Natural killer cell treated with Interleukin-12 subunit alpha and Interleukin-12 subunit beta and Interleukin-15 and Interleukin-18, amount 100 ng/mL, for 72 hours (primary cell): ENCODE data around the gene NRXN3. TPM values are rescaled to one million over a fixed set of nuclear protein-coding genes. Genes with fewer than 3 reads are reported as not detected.

Experiments
- ATAC-seq, 2 donors: fragments of 150-1000 bp; cut with Tn5 transposase in 1 of 2; sonication (Bioruptor Pico), chemical (Tn5 transposase) in 1 of 2; 2 replicates each; pipeline ENCODE4 v1.10.0; 2021
- DNase-seq: peaks from one replicate; pipeline ENCODE4 v3.0.0; 2022; ENCODE audit warnings: low spot score
- H3K27ac Mint-ChIP-seq, 2 donors: 1 replicate in 1 of 2; 2 replicates in 1 of 2; pipeline ENCODE4 v1.8.0; 2022; ENCODE audit warnings: mixed read lengths in 2 of 2, mild to moderate bottlenecking in 1 of 2, moderate library complexity in 1 of 2
- H3K27me3 Mint-ChIP-seq, 2 donors: 1 replicate in 1 of 2; 2 replicates in 1 of 2; pipeline ENCODE4 v1.8.0; 2022; ENCODE audit warnings: mixed read lengths in 2 of 2
- H3K36me3 Mint-ChIP-seq: one replicate; pipeline ENCODE4 v1.8.0; 2022; ENCODE audit warnings: mixed read lengths
- H3K4me1 Mint-ChIP-seq, 2 donors: 1 replicate in 1 of 2; 2 replicates in 1 of 2; pipeline ENCODE4 v1.8.0; 2022; ENCODE audit warnings: low read depth in 2 of 2, mixed read lengths in 2 of 2, mild to moderate bottlenecking in 1 of 2
- H3K4me3 Mint-ChIP-seq: one replicate; pipeline ENCODE4 v1.8.0; 2022; ENCODE audit warnings: mixed read lengths
- H3K9me3 Mint-ChIP-seq: 2 replicates; pipeline ENCODE4 v1.8.0; 2022; ENCODE audit warnings: mixed read lengths
- total RNA-seq, 2 donors: library from RNA; stranded (reverse); gene quantifications; one replicate each; pipeline ENCODE4 v1.2.3, GENCODE V29; 2022

NRXN3 gene
- total RNA-seq, 2 donors from 2014 or later, result not detected

DNA sequence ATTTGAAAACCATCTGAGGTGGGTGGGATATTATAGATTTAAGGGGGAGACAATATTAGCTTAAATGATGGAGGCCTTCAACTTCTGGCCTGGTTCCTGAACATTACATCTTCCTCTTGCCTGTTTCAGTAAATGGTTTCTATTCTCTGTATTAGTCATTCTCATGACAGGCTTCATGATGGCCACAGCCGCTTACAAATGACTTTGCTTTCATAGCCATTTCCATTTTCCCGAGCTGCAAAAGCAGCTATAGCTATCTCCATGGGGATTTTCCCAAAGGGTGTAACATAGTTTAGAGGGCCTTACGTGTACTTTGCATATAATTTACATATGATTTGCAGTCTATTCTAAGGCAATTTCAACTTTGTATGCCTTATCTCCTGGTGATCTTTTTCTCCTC lies 121.8 kb downstream of the NRXN3 start:
- H3K36me3 Mint-ChIP-seq, result no peaks in the 10 kb centered on the region
- peaks cover 10 to 12% of the 10 kb centered on the region in 2 donors for H3K27me3 Mint-ChIP-seq
- no peaks in the 10 kb centered on the region for H3K9me3 Mint-ChIP-seq
- DNase-seq, result no peak
- ATAC-seq, result no peak
- no peak overlapping the region for H3K4me3 Mint-ChIP-seq
- H3K27ac Mint-ChIP-seq, result no peak overlapping the region
- H3K4me1 Mint-ChIP-seq, result no peaks in the 10 kb centered on the region

DNA sequence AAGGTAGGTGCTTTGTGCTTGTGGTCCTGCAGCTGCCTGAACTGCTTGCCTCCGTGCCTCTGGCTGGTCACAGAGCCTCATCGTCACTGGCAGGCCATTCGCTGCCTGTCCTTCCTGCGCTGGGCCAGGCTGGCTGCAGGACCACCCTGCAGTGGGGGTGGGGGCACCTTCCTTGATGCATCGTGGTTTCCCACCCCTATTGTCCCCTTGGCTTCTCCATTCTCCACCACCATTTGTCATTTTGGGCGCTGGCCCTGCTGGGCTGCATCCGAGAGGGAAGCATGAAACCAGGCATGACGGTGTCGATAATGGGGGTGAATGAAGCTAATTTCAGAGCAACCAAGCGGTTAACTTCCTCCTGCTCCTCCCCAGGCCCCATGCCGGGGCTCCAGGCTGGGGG lies 127.7 kb downstream of the NRXN3 start:
- no peaks in the 10 kb centered on the region for H3K36me3 Mint-ChIP-seq
- no peak overlapping the region for H3K27ac Mint-ChIP-seq
- DNase-seq (no peak), ATAC-seq (no peak)
- H3K27me3 Mint-ChIP-seq, result peaks cover 29 to 41% of the 10 kb centered on the region in 2 donors
- no peak overlapping the region for H3K4me3 Mint-ChIP-seq
- no peaks in the 10 kb centered on the region for H3K9me3 Mint-ChIP-seq
- H3K4me1 Mint-ChIP-seq, result no peaks in the 10 kb centered on the region

DNA sequence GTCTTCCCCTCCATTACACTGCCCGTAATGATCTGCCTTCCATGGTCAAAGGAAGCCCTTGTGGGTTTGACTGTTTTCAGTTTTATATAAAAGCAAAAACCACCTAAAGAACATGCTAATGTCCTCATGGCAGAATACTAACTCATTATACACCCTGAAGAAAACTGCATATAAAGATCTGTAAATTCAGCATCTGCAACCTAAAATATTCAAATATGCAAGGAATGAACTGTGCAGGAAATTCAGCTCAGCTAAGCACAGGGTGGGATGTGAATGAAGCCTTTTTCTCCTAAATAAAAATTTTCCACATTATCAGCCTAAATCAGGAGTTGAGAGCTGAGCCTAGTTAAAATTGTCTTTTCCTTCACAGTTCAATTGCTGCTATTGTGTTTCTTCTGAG lies 128.1 kb downstream of the NRXN3 start:
- H3K27ac Mint-ChIP-seq, result no peak overlapping the region
- no peaks in the 10 kb centered on the region for H3K36me3 Mint-ChIP-seq
- DNase-seq (no peak), ATAC-seq (no peak)
- H3K9me3 Mint-ChIP-seq, result no peaks in the 10 kb centered on the region
- no peak overlapping the region for H3K4me3 Mint-ChIP-seq
- peaks cover 29 to 43% of the 10 kb centered on the region in 2 donors for H3K27me3 Mint-ChIP-seq
- H3K4me1 Mint-ChIP-seq, result no peaks in the 10 kb centered on the region

DNA sequence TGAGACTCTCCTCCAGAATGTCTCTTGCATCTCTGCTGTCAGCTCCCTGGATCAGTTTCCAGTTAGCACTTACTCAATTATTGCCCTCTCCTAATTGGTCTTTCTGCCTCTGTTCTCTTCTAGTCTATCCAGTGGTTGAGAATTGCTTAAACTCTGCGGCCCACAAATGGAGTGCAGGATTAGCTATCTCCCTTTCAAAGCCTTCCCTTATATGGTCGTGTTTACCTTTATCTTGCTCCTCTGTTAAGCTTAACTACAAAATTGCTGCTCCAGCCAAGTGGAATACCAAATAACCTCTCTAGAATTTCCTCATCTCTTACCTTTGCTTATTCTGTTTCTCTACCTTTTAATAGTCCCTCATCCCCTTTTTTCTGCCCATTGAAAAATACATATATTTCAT lies 132.7 kb downstream of the NRXN3 start:
- peaks cover 25 to 40% of the 10 kb centered on the region in 2 donors for H3K27me3 Mint-ChIP-seq
- no peak overlapping the region for H3K27ac Mint-ChIP-seq
- no peaks in the 10 kb centered on the region for H3K9me3 Mint-ChIP-seq
- no peaks in the 10 kb centered on the region for H3K4me1 Mint-ChIP-seq
- ATAC-seq (no peak), DNase-seq (no peak)
- H3K36me3 Mint-ChIP-seq, result no peaks in the 10 kb centered on the region
- H3K4me3 Mint-ChIP-seq, result no peak overlapping the region

DNA sequence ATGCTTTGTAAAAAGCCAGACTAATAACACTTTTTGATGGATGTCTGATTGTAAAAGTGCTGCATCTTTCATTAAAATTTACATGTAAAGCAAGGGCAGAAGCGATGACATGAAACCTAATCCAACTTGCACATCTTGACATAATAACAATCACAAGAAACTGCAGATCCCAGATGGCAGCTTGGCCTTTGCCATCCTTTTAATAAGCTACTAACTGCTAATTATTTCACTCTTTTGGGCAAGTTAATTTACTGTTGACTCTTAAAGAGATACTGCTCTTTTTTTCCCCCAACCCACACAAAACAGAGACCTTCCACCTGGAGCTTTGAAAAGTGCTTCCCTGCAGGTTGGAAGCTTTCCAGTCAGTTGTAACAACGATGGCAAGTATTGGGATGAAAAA lies 137.5 kb downstream of the NRXN3 start:
- no peaks in the 10 kb centered on the region for H3K4me1 Mint-ChIP-seq
- DNase-seq (no peak), ATAC-seq (no peak)
- peaks cover 11 to 13% of the 10 kb centered on the region in 2 donors for H3K27me3 Mint-ChIP-seq
- no peak overlapping the region for H3K4me3 Mint-ChIP-seq
- H3K27ac Mint-ChIP-seq, result no peak overlapping the region
- no peaks in the 10 kb centered on the region for H3K9me3 Mint-ChIP-seq
- H3K36me3 Mint-ChIP-seq, result no peaks in the 10 kb centered on the region

DNA sequence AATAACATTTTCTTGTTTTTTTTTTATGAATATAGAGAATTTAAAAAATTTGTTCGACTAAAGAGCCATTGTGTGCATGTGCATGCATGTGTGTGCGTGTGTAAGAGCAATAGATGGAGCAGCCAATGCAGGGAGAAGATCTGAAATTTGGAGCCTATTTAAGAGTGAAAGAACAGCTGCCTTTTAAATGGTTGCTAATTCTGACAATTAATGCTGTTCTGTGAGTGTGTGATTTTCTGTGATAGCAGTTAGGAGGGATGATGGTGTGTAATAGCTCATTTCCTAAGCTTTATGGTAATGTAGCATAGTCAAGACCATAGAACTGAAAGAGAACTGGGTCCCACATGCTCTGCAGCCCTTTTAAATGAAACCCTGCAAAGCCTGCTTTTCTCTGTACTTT lies 137.9 kb downstream of the NRXN3 start:
- no peaks in the 10 kb centered on the region for H3K36me3 Mint-ChIP-seq
- ATAC-seq (no peak), DNase-seq (no peak)
- H3K27me3 Mint-ChIP-seq, result peaks cover 7 to 9% of the 10 kb centered on the region in 2 donors
- no peaks in the 10 kb centered on the region for H3K4me1 Mint-ChIP-seq
- H3K4me3 Mint-ChIP-seq, result no peak overlapping the region
- H3K27ac Mint-ChIP-seq, result no peak overlapping the region
- H3K9me3 Mint-ChIP-seq, result no peaks in the 10 kb centered on the region

DNA sequence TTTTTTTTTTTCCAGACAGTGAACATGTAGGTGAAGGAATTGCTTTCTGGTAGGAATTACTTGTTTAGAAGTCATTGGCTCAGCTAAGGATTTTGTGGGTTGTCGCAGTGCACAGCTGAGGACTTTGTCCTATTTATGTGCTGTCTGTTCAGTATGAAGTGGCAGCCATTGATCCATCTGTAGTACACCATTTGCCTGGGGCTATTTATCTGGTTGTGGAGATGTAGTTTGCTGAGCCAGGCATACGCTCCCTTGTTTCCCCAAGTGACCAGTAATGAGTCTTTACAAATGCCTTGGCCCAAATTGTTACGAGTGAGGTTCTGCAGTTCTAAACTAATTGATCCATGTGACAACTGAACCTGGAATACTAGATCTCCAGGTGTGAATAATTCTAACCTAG lies 140.1 kb downstream of the NRXN3 start:
- no peaks in the 10 kb centered on the region for H3K4me1 Mint-ChIP-seq
- H3K9me3 Mint-ChIP-seq, result no peaks in the 10 kb centered on the region
- peaks cover 0 to 5% of the 10 kb centered on the region in 2 donors for H3K27me3 Mint-ChIP-seq
- DNase-seq (no peak), ATAC-seq (no peak)
- no peak overlapping the region for H3K27ac Mint-ChIP-seq
- H3K36me3 Mint-ChIP-seq, result no peaks in the 10 kb centered on the region
- H3K4me3 Mint-ChIP-seq, result no peak overlapping the region

DNA sequence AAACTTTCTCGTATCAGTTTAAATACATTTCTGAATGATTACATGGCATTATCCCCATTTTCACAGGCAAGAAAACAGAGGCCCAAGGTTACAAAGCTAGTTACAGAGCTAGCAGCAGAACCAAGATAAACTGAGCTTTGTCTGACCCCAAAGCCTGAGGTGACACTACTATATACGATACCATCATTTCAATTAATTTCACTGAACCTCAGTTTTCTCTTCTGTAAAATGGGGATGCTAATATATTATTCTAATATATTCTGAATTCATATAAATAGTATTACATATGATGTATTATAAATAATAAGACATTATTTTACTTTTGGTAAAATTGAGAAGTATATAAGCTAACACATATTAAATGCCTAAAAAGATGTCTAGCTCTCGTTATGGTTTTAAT lies 143.3 kb downstream of the NRXN3 start:
- no peaks in the 10 kb centered on the region for H3K9me3 Mint-ChIP-seq
- H3K4me1 Mint-ChIP-seq, result no peaks in the 10 kb centered on the region
- H3K27ac Mint-ChIP-seq, result no peak overlapping the region

DNA sequence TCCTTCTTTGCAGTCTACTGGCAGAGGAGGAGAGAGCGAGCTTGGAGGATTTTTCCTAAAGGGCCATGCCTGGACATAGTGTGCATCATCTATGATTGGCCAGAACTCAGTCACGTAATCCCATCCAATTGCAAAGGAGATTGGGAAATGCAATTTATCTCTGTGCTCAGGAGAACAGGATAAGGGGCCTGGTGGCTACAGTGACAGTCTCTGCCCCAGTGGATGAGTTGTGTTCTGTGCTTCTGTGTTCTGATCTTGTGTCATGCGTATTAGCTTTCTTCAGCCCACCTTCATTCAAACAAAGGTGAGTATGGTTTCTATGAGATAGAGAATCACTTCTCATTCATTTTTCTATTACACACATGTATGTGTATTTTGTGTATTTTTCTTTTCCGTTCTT lies 144.3 kb downstream of the NRXN3 start:
- Mint-ChIP-seq H3K27me3 (peaks cover 8 to 14% of the 10 kb centered on the region in 2 donors), H3K4me3 (no peak overlapping the region), H3K36me3 (no peaks in the 10 kb centered on the region), H3K27ac (no peak overlapping the region), H3K4me1 (no peaks in the 10 kb centered on the region), H3K9me3 (no peaks in the 10 kb centered on the region)
- no peak for ATAC-seq
- no peak for DNase-seq

More for the DNA sequence above, 143.3 kb downstream of the NRXN3 start:
- DNase-seq, result no peak
- H3K36me3 Mint-ChIP-seq, result no peaks in the 10 kb centered on the region
- no peak overlapping the region for H3K4me3 Mint-ChIP-seq
- H3K27me3 Mint-ChIP-seq, result peaks cover 8 to 14% of the 10 kb centered on the region in 2 donors
- no peak for ATAC-seq

DNA sequence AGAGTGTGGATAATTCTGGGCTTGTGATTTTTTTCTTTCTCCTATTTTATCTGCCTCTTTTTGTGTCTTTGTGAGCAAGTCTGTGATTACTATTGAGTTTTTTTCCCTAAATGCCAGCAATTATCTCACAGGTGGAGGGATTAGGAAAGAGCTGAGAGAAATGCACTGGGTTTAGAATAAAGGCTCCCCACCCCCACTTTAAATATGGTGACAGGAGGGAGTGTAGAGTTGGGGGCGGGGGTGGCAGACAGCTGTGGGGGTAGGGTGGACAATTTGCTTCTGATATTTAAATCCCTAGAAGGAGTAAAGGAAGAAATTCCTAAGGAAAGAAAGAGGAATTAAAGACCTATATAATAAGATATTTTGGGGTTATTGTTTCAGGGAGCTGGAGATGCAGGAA lies 145.9 kb downstream of the NRXN3 start:
- Mint-ChIP-seq H3K27me3 (peaks cover 11 to 26% of the 10 kb centered on the region in 2 donors), H3K4me1 (no peaks in the 10 kb centered on the region)

DNA sequence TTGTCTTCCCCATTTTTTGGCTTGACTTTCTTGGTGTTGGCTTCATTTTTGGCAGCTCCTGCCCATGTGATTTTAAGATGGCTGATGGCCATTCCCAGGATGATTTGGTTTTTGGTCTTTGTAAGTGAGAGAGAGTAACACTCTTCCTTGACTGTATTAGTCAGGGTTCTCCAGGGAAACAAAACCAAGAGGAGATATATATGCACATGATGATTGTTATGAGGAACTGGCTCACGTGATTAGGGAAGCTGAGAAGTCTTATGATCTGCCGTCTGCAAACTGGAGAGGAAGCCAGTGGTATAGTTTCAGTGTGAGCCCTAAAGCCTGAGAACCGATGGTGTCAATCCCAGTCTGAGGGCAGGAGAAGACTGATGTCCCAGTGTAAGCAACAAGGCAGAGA lies 146.6 kb downstream of the NRXN3 start:
- Mint-ChIP-seq H3K9me3 (no peaks in the 10 kb centered on the region), H3K4me1 (no peaks in the 10 kb centered on the region), H3K27me3 (peaks cover 13 to 33% of the 10 kb centered on the region in 2 donors), H3K27ac (no peak overlapping the region), H3K36me3 (no peaks in the 10 kb centered on the region), H3K4me3 (no peak overlapping the region)
- DNase-seq (no peak), ATAC-seq (no peak)

More for the DNA sequence above, 145.9 kb downstream of the NRXN3 start:
- H3K9me3 Mint-ChIP-seq, result no peaks in the 10 kb centered on the region
- no peak for ATAC-seq
- H3K27ac Mint-ChIP-seq, result no peak overlapping the region
- no peak overlapping the region for H3K4me3 Mint-ChIP-seq
- DNase-seq, result no peak
- no peaks in the 10 kb centered on the region for H3K36me3 Mint-ChIP-seq

DNA sequence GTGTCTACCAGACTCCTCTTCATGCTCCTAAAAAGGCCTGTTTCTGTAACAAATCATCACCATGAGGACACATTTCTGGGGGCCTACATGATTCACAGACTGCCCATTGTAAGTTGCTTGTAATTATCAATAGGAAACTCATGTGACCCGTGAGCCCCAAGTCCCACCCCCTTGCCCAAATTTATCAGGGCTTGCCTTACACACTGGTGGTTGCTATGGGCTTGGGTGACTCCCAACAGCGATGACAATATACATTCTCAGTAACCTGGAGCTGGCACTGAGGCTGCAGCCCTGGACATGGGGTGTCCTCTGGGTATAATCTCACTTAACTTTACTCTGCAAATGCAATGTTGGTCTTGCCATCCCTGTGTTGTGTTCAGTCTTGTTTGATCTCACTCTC lies 149.2 kb downstream of the NRXN3 start:
- ATAC-seq (no peak), DNase-seq (no peak)
- Mint-ChIP-seq H3K27me3 (peaks cover 13 to 39% of the 10 kb centered on the region in 2 donors), H3K36me3 (no peaks in the 10 kb centered on the region), H3K9me3 (no peaks in the 10 kb centered on the region), H3K4me3 (no peak overlapping the region), H3K4me1 (peaks cover 0 to 3% of the 10 kb centered on the region in 2 donors), H3K27ac (no peak overlapping the region)

DNA sequence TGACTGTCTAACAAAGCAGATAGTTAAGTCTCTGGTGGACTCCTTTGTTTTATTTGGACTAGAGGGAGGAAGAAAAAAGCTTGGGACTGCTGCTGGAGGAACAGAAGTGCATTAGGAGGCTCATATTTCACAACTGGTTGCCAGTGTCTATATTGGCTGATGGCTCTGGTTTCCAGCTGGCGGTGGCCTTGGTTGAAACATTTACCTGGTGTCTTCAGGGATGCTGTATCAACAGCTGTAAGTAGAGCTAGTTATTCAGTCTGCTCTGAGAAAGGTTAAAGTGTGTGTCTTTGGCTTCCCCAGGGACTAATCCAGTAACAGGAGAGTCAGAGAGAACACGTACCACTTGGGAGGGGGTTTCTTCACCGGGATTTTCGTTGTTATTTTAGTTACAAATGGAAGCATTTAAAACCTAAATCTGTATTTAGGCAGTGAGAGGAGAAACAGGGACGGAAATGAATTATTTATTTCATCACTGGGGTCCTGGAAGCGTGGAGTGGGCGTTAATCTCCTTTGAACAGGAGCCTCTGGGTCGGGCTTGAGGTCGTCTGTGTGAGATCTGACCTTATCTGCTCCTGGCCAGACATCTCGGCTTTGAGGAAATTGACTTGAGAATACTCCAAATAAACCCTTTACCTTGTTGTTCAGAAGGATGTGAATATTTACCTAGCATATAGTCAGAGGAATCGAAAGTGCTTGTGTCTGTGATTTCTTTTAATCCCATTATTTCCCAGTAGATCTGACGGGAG lies 149.9 kb downstream of the NRXN3 start:
- no peaks in the 10 kb centered on the region for H3K36me3 Mint-ChIP-seq

DNA sequence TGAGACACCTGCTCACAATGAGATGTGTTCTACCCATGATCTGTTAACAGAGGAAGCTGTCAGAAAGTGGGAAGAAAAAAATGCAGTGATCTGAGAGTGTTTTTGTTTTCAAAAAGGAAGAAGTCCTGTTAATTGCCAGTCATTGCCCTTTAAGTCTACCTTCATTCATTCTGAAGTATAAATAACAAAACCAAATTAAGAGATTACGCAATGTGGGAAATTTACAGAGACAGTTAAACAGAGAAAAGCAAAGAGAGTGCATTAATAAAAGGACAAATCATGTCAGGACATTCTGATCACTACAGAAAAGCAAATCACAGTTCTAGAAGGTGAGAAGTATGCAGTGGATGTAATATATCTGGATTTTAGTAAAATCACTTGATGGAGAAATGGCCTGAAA lies 154.2 kb downstream of the NRXN3 start:
- H3K9me3 Mint-ChIP-seq, result no peaks in the 10 kb centered on the region
- H3K27me3 Mint-ChIP-seq, result peaks cover 22 to 39% of the 10 kb centered on the region in 2 donors
- H3K36me3 Mint-ChIP-seq, result no peaks in the 10 kb centered on the region
- H3K4me3 Mint-ChIP-seq, result no peak overlapping the region
- ATAC-seq (no peak), DNase-seq (no peak)
- no peak overlapping the region for H3K27ac Mint-ChIP-seq
- H3K4me1 Mint-ChIP-seq, result peaks cover 0 to 4% of the 10 kb centered on the region in 2 donors

More for the DNA sequence above, 149.9 kb downstream of the NRXN3 start:
- Mint-ChIP-seq H3K27me3 (peaks cover 17 to 45% of the 10 kb centered on the region in 2 donors), H3K4me3 (no peak overlapping the region), H3K4me1 (peaks cover 0 to 4% of the 10 kb centered on the region in 2 donors), H3K9me3 (no peaks in the 10 kb centered on the region), H3K27ac (no peak overlapping the region)
- DNase-seq (no peak), ATAC-seq (no peak)

DNA sequence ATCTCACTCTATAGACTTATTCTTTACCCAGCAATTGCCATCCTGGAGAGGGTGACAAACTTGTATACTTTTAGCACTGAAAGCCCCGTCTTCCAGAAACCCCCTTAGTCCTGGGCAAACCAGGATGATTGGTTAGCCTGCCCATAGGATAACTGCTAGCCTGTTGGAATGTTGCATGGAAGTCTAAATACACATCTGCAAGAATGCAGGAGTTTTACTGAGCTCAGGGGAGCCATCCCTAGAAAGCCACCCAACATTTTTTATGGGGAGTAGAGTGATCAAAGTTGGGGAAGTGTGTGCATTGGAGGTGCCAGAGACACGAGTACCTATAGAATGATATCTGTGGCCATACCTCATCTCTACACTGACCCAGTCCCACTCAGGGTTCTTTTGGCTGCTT lies 155.7 kb downstream of the NRXN3 start:
- no peak for DNase-seq
- Mint-ChIP-seq H3K27me3 (peaks cover 15 to 29% of the 10 kb centered on the region in 2 donors), H3K9me3 (no peaks in the 10 kb centered on the region), H3K4me1 (peaks cover 0 to 4% of the 10 kb centered on the region in 2 donors), H3K4me3 (no peak overlapping the region), H3K36me3 (no peaks in the 10 kb centered on the region), H3K27ac (no peak overlapping the region)
- no peak for ATAC-seq
